HG03354 (cell line): Measurements from ENCODE around the gene KIF5C.
"Not testable (repeated sequence)": the region's sequence is repeated elsewhere in the genome, so short reads cannot be mapped to it uniquely, and the experiment has no call there.

Experiments used
- ATAC-seq: cut with Tn5 transposase; IDR thresholded peaks from one replicate; pipeline ENCODE4 v1.9.1; 2021; ENCODE audit warnings: mild to moderate bottlenecking; ENCODE audit not compliant: unreplicated experiment, poor library complexity, severe bottlenecking

Gene KIF5C

GRCh38 chr2:148874868-148875341, at the start of gene KIF5C:
Gene KIF5C, plus strand, starts transcription at chr2:148875227. Its CDS starts 391 bp downstream, at chr2:148875618.
- peak; percentile 93 for ATAC-seq

- no peak for ATAC-seq
Observed at GRCh38 chr2:148826791-148827190, 48.2 kb upstream of the KIF5C start.

- ATAC-seq: no peak
Observed at GRCh38 chr2:148828941-148829340, 46.1 kb upstream of the KIF5C start.

GRCh38 chr2:148829618-148830017, 45.4 kb upstream of the KIF5C start:
- ATAC-seq: no peak

DNA sequence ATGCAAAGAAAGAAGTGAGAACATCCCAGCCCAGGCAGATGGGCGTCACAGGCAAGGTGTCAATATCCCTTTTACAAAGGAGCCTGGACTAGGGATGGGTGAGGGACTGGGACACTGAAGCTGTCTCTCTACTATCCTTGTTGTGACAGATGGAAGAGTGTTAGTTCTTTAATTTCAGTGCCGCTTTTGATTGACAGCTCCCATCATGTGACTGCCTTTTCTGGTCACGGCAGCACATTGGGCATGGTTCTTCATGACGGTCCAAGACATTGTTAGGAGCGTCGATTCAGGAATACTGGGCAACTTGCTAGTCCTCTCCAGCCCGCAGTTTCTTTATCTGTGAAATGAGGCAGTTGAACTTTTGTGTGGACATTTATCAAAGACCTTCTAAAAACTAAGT, 42.4 kb upstream of the KIF5C start:
- ATAC-seq: no peak

DNA sequence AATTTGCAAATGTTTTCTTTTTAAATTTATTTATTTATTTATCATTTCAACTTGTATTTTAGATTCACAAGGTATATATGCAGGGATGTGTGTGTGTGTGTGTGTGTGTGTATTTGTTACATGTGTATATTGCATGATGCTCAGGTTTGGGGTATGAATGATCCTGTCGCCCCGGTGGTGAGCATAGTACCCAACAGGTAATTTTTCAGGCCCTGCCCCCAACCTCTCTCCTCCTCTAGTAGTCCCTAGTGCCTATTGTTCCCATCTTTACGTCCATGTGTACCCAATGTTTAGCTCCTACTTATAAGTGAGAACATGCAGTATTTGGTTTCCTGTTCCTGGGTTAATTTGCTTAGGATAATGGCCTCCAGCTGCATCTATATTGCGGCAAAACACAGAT, 33.0 kb upstream of the KIF5C start:
- no peak for ATAC-seq

DNA sequence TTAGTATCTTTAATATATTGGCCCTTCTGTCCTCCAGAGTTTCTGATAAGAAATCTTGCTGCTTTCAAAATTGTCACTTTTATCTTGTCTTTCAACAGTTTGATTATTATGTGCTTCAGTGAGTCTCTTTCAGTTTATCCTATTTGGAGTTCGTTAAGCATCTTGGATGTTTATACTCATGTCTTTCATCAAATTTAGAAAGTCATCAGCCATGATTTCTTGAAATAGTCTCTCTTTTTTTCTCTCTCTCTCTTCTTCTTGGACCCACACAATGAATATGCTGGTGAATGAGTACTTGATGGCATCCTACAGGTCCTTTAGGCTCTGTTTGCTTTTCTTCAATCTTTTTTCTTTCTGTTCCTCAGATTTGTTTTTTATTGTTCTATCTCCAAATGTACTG, 26.9 kb upstream of the KIF5C start:
- ATAC-seq: no peak

DNA sequence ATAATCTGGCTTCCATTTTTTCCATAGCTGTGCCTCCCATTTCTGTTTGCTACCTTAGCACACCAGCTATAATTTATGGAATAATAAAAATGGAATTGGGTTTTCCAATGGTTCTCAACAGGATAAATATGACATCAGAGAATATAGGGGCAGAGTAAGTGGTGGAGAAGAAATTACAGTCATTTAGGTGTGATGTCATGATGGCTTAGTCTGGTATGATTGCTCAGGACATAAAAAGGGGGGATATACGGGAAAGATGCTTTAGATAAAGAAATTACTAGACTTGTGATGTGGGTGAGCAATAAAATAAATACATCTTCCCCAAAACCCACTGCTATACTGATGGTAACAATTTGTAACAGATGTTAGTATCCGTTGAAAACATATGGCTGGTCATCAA, 21.6 kb upstream of the KIF5C start:
- ATAC-seq: no peak

- ATAC-seq: no peak
Observed at GRCh38 chr2:148860037-148860436, 15.0 kb upstream of the KIF5C start.

DNA sequence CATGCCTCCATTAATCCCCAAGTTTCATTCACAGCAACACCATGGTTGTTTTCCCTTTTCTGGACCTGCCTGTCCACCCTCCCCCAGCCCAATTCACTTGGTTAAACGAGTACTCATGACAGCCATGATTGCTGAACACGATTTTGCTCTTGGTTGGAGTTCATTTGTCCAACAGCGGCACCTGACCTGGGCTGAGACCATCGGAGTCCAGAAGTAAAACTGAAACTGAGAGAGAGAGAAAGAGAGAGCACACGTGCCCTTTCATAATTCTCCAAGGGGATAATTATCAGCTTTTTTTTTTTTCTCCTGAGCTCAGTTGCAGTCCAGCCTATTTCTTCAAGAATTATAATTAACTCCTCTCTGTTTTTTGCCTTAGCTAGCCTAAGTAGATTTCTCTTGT, 13.7 kb upstream of the KIF5C start:
- ATAC-seq: no peak

- not testable (repeated sequence) for ATAC-seq
Observed at GRCh38 chr2:148862478-148862877, 12.5 kb upstream of the KIF5C start.

DNA sequence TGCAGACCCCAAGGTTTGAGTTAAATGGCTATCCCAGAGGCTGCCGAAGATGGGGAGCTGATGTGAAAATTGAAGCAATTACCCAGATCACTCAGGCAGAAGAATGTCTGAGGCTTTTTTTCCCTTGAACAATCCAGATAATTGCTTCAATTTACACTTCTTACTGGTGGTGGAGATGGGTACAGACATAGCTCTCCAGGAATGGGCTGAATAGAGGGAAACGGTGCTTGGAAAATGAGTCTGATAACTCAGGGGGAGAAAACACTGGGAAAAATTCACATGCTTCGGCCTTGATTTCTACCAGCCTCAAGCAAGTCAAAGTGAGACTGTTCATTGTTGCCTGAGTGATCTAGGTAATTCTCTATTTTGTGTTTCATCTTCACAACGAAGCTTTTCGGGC, 9.5 kb upstream of the KIF5C start:
- ATAC-seq: no peak

GRCh38 chr2:148866091-148866490, 8.9 kb upstream of the KIF5C start:
- ATAC-seq: no peak

- ATAC-seq: no peak
Observed at GRCh38 chr2:148867079-148867769, 7.8 kb upstream of the KIF5C start.

DNA sequence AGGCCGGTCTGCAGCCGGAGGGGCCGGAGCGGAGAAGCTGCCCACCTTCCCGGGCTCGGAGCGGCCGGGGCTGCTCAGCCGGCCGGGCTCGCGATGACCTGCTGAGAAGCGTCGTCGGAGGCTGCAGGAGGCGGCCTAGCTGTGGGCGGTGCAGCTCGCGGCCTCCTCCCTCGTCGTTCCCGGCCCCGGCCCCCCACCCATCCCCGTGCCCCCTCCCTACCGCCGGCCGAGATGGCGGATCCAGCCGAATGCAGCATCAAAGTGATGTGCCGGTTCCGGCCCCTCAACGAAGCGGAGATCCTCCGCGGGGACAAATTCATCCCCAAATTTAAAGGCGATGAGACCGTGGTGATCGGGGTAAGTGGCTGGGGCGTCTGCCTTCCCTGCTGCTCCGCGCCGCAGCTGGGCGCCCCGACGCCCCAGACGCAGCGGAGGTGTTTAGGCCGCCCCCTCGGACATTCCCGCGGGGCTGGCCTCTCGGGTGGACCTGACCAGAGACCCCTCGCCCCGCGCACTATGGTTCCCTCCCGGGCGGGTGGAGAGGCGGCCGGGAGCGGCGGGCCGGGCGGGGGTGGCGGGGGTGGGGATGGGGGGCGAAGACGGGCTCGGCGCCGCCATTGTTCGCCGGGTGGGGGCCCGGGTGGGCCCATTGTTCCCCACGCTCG, 492 bp downstream of the KIF5C start:
- peak; percentile 43 for ATAC-seq

DNA sequence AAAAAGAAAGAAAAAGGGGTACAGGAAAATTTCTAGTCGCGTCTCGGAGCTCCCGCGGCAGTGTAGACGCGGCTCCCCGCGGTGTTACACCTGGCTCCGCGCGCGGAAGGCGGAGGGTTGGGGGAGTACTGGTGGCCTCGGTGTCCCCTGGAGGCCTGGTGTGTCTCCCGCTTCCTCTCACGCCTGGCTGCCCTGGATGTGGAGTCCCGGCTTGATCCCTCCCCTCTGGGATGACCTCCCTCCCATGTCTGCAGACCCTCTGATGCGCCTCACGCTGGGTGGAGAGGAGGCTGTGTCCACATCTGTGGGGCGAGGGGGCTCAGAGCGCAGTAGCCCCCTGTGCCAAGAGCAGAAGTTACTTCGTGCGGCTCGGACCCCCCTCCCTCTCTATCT, 1.2 kb downstream of the KIF5C start:
- ATAC-seq: no peak

DNA sequence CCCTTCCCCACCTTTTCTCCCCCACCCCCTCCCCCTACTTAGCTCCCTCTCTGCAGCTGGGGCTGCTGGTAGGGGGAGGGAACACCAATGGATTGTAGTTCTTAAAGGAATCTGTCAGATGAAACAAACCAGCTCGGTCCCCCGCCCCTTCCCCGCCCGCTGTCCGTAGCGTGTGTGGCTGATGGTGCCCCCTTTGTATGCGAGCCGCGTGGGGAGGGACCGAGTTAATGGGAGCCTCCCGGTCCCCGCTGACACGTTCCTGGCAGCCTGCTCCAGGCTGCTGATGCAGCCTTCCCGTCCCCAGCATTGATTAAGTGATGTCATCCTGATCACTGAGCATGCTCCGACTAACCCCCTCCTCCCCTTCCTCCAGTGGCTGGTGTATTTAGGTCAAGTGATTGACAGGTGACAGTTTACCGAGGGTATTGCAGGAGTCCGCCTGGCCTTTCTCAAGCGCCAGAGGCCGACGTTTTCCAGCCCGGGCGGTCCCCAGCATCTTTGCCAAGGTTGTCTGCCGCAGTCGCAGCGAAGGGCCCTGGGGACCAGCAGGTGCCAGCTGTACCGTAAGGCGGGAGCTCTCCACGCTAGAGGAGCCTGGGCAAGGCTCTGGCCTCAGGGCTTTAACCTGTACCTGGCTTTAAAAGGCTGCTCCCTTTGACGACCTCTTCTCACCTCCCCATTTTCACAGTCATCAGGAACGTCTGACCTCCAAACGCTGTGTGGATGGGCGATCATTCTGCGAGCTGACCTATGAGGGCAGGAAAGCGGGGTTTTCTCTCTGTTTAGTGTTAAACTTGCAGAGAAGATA, 1.8 kb downstream of the KIF5C start:
- ATAC-seq: no peak

DNA sequence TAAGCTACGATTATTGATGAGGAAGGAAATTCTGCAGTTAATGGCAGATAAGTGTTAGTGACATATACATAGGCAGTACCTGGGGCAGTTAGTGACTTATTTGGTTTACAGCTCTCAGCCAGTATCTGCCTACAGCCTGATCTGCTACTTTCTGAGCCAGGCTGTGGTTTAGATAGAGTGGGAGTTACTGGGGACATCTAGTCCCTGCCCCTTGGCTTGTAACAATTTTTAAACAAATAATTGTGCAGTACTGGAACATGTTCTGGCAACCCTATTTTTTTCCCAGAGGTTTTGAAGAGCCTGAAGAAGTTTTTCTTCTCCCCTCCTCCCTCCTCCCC, 2.3 kb downstream of the KIF5C start:
- ATAC-seq: no peak

- ATAC-seq: no peak
Observed at GRCh38 chr2:148880636-148881035, 5.6 kb downstream of the KIF5C start.

DNA sequence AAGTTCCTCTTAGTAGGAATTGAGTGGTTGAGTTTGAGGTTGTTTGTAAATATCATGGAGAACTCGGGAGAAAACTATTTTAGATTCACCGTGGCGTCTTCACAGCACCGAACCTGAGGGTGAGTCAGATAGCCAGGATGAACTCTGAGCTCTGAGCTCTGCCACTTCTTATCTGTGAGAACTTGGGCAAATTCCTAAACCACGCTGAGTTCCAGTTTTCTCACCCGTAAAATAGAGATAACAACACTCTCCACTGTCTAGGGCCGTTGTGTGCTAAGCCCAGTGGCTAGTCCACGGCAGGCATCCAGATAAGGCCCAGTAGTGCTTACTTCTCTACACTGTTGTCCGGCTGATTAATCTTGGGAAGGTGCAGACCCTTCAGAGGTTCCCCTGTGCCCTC, 7.0 kb downstream of the KIF5C start:
- ATAC-seq: no peak

DNA sequence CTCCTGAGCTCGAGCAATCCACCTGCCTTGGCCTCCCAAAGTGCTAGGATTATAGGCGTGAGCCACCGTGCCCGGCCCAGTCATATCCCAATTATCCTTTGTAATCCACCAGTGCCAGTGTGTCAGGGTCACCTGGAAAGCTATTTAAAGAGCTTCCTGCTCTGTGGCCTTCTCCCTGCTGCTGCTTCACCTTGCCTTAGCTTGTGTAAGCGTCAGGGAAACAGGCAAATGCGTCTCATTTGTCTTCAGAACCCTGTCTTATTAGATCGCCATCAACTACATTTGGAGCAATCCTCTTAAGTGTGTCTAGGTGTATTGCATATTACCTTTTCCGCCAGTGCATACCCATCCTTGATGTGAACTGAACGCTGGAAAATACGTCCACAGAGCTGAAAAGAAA, 10.2 kb downstream of the KIF5C start:
- ATAC-seq: no peak
